Nephron progenitor cell (in vitro differentiated cells): Measurements from ENCODE around the gene FMO5.

Experiments used
- DNase-seq: peaks from one replicate; pipeline ENCODE4 v3.0.0; 2021
- H3K27ac Mint-ChIP-seq: 2 replicates; pipeline ENCODE4 v1.8.0; 2021; ENCODE audit warnings: mild to moderate bottlenecking, moderate library complexity, mixed read lengths
- H3K27me3 Mint-ChIP-seq: 2 replicates; pipeline ENCODE4 v1.8.0; 2021; ENCODE audit warnings: mild to moderate bottlenecking, low read depth, mixed read lengths; ENCODE audit not compliant: poor library complexity
- H3K36me3 Mint-ChIP-seq: 2 replicates; pipeline ENCODE4 v1.8.0; 2021; ENCODE audit warnings: low read depth, mixed read lengths
- H3K4me1 Mint-ChIP-seq: 2 replicates; pipeline ENCODE4 v1.8.0; 2021; ENCODE audit warnings: mixed read lengths
- H3K4me3 Mint-ChIP-seq: 2 replicates; pipeline ENCODE4 v1.8.0; 2021; ENCODE audit warnings: mild to moderate bottlenecking, moderate library complexity, mixed read lengths
- H3K9me3 Mint-ChIP-seq: 2 replicates; pipeline ENCODE4 v1.8.0; 2021; ENCODE audit warnings: mild to moderate bottlenecking, moderate library complexity, mixed read lengths
- CTCF ChIP-seq: fragments of 200-600 bp; sonication (generic); IDR thresholded peaks from 2 replicates; pipeline ENCODE4 v1.5.0; 2021; ENCODE audit warnings: antibody characterized with exemption

FMO5 gene

GRCh38 chr1:147246910-147247655 lies 21.9 kb upstream of the FMO5 start:
- DNase-seq = no peak

DNA sequence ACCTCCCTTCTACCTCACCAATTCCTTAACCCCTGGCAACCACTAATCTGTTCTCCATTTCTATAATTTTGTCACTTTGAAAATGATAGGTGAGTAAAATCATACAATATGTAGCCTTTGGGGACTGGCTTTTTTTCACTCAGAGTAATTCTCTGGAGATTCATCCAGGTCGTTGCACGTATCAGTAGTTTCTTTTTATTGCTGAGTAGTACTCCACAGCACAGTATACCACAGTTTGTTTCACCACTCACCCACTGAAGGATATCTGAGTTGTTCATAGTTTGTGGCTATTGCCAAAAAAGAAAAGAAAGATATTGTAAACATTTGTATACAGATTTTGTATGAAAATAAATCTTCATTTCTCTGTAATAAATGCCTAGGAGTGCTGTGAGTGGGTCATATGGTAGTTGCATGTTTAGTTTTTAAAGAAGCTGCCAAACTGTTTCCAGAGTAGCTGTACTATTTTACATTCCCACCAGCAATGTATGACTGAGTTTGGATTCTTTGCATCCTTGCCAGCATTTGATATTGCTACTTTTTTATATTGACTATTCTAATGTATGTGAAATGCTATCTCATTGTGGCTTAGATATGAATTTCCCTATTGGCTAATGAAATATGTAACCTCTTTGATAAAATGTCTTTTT lies 21.0 kb upstream of the FMO5 start:
- H3K36me3 Mint-ChIP-seq = peaks cover 54% of the 10 kb centered on the region
- no peak for DNase-seq
- TF ChIP-seq CTCF = no peak
- H3K27ac Mint-ChIP-seq = no peak overlapping the region
- peaks cover 44% of the 10 kb centered on the region for H3K9me3 Mint-ChIP-seq
- H3K4me3 Mint-ChIP-seq = no peak overlapping the region
- H3K4me1 Mint-ChIP-seq = peaks cover 42% of the 10 kb centered on the region
- peaks cover under 1% of the 10 kb centered on the region for H3K27me3 Mint-ChIP-seq

More at GRCh38 chr1:147246910-147247655, 21.9 kb upstream of the FMO5 start:
- peaks cover 44% of the 10 kb centered on the region for H3K9me3 Mint-ChIP-seq
- H3K36me3 Mint-ChIP-seq = peaks cover 58% of the 10 kb centered on the region
- no peak overlapping the region for H3K4me3 Mint-ChIP-seq
- no peak for TF ChIP-seq CTCF
- no peaks in the 10 kb centered on the region for H3K27me3 Mint-ChIP-seq
- H3K4me1 Mint-ChIP-seq = peaks cover 34% of the 10 kb centered on the region
- peak overlapping the region; percentile 90 for H3K27ac Mint-ChIP-seq

DNA sequence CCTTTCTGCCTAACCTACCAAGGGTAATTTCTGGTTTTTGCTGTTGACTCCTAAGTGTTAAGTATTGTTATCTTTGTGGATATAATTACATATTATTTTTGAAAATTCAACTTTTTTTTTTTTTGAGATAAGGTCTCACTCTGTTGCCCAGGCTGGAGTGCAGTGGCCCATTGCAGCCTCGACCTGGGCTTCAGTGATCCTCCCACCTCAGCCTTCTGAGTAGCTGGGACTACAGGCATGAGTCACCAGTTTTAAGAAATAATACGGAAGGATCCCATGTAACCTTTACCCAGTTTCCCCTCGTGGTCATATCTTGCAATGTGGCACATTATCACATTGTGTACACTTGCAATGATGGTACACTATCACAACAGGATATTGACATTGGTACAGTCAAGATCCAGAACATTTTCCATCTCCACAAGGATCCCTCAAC lies 20.5 kb upstream of the FMO5 start:
- Mint-ChIP-seq H3K9me3 (peaks cover 41% of the 10 kb centered on the region), H3K36me3 (peaks cover 50% of the 10 kb centered on the region), H3K4me1 (peaks cover 47% of the 10 kb centered on the region), H3K27me3 (peaks cover 2% of the 10 kb centered on the region), H3K27ac (no peak overlapping the region), H3K4me3 (peak overlapping the region; percentile 44)
- no peak for DNase-seq
- no peak for TF ChIP-seq CTCF

GRCh38 chr1:147245129-147245528 lies 20.0 kb upstream of the FMO5 start:
- TF ChIP-seq CTCF = no peak
- Mint-ChIP-seq H3K27ac (peak overlapping the region; percentile 78), H3K4me1 (peaks cover 52% of the 10 kb centered on the region), H3K36me3 (peaks cover 46% of the 10 kb centered on the region), H3K9me3 (peaks cover 38% of the 10 kb centered on the region), H3K27me3 (peaks cover 2% of the 10 kb centered on the region), H3K4me3 (peak overlapping the region; percentile 44)
- no peak for DNase-seq

GRCh38 chr1:147243841-147244240 lies 18.7 kb upstream of the FMO5 start:
- peaks cover 65% of the 10 kb centered on the region for H3K4me1 Mint-ChIP-seq
- H3K27me3 Mint-ChIP-seq = peaks cover 2% of the 10 kb centered on the region
- peaks cover 29% of the 10 kb centered on the region for H3K9me3 Mint-ChIP-seq
- no peak for DNase-seq
- H3K4me3 Mint-ChIP-seq = peak overlapping the region; percentile 85
- no peak for TF ChIP-seq CTCF
- H3K27ac Mint-ChIP-seq = no peak overlapping the region
- H3K36me3 Mint-ChIP-seq = peaks cover 36% of the 10 kb centered on the region
